ENCODE results near the gene AGPS. TPM values are rescaled to one million over a fixed set of nuclear protein-coding genes. Genes with fewer than 3 reads are reported as not detected.

The AGPS gene
- polyA plus RNA-seq, 3 donors = 7.1 to 26.9 (median 16.7) TPM

- H3K9ac ChIP-seq (ENCODE audit: insufficient read depth, low read length, poor library complexity, severe bottlenecking) = no peak overlapping the region
- H3K4me1 ChIP-seq (ENCODE audit: control insufficient read depth in 1 of 2, insufficient read depth in 2 of 2, low read length in 2 of 2) = no peaks in the 10 kb centered on the region
- Mint-ChIP-seq H3K27ac (no peak overlapping the region), H3K4me3 (no peak overlapping the region), H3K4me1 (no peaks in the 10 kb centered on the region), H3K27me3 (ENCODE audit: low read depth in 3 of 3) (no peaks in the 10 kb centered on the region), H3K9me3 (no peaks in the 10 kb centered on the region), H3K36me3 (peaks cover 30 to 36% of the 10 kb centered on the region in 2 donors)
- intact Hi-C loops (cut with micrococcal nuclease) = no loop called here
- H3K4me2 ChIP-seq (replicated peaks; ENCODE audit: extremely low read depth, low read length, poor library complexity, severe bottlenecking) = no peak overlapping the region
- H2AFZ ChIP-seq (ENCODE audit: insufficient read depth, low read depth, low read length, poor library complexity, severe bottlenecking) = no peak overlapping the region
- TF ChIP-seq CTCF (IDR thresholded peaks at IDR 0.05) = no peak
- no peaks in the 10 kb centered on the region for H3K27me3 ChIP-seq (ENCODE audit: control insufficient read depth in 2 of 2, insufficient read depth in 2 of 2, low read length in 2 of 2)
- H3K36me3 ChIP-seq (replicated peaks in 1 of 2; ENCODE audit: control insufficient read depth in 1 of 2, insufficient read depth in 2 of 2, low read length in 2 of 2) = peaks cover 14 to 52% of the 10 kb centered on the region in 2 donors
- no peak overlapping the region for H3K4me3 ChIP-seq (replicated peaks in 1 of 3; ENCODE audit: low read depth in 2 of 3, low read length in 3 of 3)
- no CpG with 5 or more reads among the region's 2 CpGs for WGBS (ENCODE audit: insufficient coverage)
- H3K79me2 ChIP-seq (ENCODE audit: insufficient read depth, low read length) = no peaks in the 10 kb centered on the region
- H3K27ac ChIP-seq (ENCODE audit: low read depth in 1 of 2, low read length in 2 of 2) = no peak overlapping the region
- no peaks in the 10 kb centered on the region for H4K20me1 ChIP-seq (ENCODE audit: insufficient read depth, low read length)
- no peak for DNase-seq
- no peaks in the 10 kb centered on the region for H3K9me3 ChIP-seq (replicated peaks in 1 of 2; ENCODE audit: control insufficient read depth in 1 of 2, insufficient read depth in 1 of 2, low read length in 2 of 2)
Observed at GRCh38 chr2:177489719-177490301, 97.2 kb downstream of the AGPS start.

- Mint-ChIP-seq H3K36me3 (peaks cover 37 to 39% of the 10 kb centered on the region in 2 donors), H3K4me3 (no peak overlapping the region), H3K4me1 (no peaks in the 10 kb centered on the region), H3K27me3 (ENCODE audit: low read depth in 3 of 3) (peaks cover 0 to 1% (median 0%) of the 10 kb centered on the region in 3 donors), H3K27ac (no peak overlapping the region), H3K9me3 (no peaks in the 10 kb centered on the region)
- Histone ChIP-seq H2AFZ (ENCODE audit: insufficient read depth, low read depth, low read length, poor library complexity, severe bottlenecking) (no peak overlapping the region), H3K27me3 (ENCODE audit: control insufficient read depth in 2 of 2, insufficient read depth in 2 of 2, low read length in 2 of 2) (no peaks in the 10 kb centered on the region), H3K9me3 (replicated peaks in 1 of 2; ENCODE audit: control insufficient read depth in 1 of 2, insufficient read depth in 1 of 2, low read length in 2 of 2) (no peaks in the 10 kb centered on the region), H3K36me3 (replicated peaks in 1 of 2; ENCODE audit: control insufficient read depth in 1 of 2, insufficient read depth in 2 of 2, low read length in 2 of 2) (peaks cover 32 to 60% of the 10 kb centered on the region in 2 donors), H3K4me1 (ENCODE audit: control insufficient read depth in 1 of 2, insufficient read depth in 2 of 2, low read length in 2 of 2) (no peaks in the 10 kb centered on the region), H3K4me2 (replicated peaks; ENCODE audit: extremely low read depth, low read length, poor library complexity, severe bottlenecking) (no peak overlapping the region), H3K9ac (ENCODE audit: insufficient read depth, low read length, poor library complexity, severe bottlenecking) (no peak overlapping the region), H3K79me2 (ENCODE audit: insufficient read depth, low read length) (no peaks in the 10 kb centered on the region), H3K4me3 (replicated peaks in 1 of 3; ENCODE audit: low read depth in 2 of 3, low read length in 3 of 3) (no peak overlapping the region), H4K20me1 (ENCODE audit: insufficient read depth, low read length) (no peaks in the 10 kb centered on the region), H3K27ac (ENCODE audit: low read depth in 1 of 2, low read length in 2 of 2) (no peak overlapping the region)
- no peak for TF ChIP-seq CTCF (IDR thresholded peaks at IDR 0.05)
- intact Hi-C loops (cut with micrococcal nuclease) = no loop called here
- no CpG with 5 or more reads among the region's 2 CpGs for WGBS (ENCODE audit: insufficient coverage)
- no peak for DNase-seq
Observed at GRCh38 chr2:177495945-177496344, 103.4 kb downstream of the AGPS start.

Data from CD14-positive monocyte (primary cell).